Endothelial cell of umbilical vein (primary cell): ENCODE data around the gene AIF1L. TPM values are rescaled to one million over a fixed set of nuclear protein-coding genes. Genes with fewer than 3 reads are reported as not detected.

Experiments used
- BruUV-seq: library from RNA; stranded (reverse); fragments of 400-500 nt; replicated peaks from 2 replicates; lab custom pipeline; 2021; lab: Mats Ljungman, UMichigan
- CTCF ChIA-PET: fragments of 300-600, 350-600 bp; sonication (Branson Sonifier 250); formaldehyde crosslinking; loops from one replicate; lab custom pipeline; 2021; ENCODE audit warnings: antibody characterized with exemption, inconsistent platforms; lab: Charles Lee
- POLR2A ChIA-PET: fragments of 300-600, 350-600 bp; sonication (Branson Sonifier 250); formaldehyde crosslinking; loops from one replicate; lab custom pipeline; 2021; ENCODE audit warnings: antibody characterized with exemption, inconsistent platforms; lab: Charles Lee
- DNase-seq: peaks from one replicate; pipeline ENCODE4 v3.0.0-alpha.2; 2011; ENCODE audit warnings: low read depth, low spot score
- FAIRE-seq: peaks from 2 replicates; lab custom pipeline; 2011; peaks lifted over from hg19 to GRCh38; lab: Jason Lieb, UNC
- H2AFZ ChIP-seq: 2 replicates; pipeline ENCODE4 v1.6.0; 2012; ENCODE audit warnings: low read depth, low read length, control low read depth, inconsistent platforms
- H3K27ac ChIP-seq: 2 replicates; pipeline ENCODE4 v1.5.1; 2011; ENCODE audit warnings: low read depth, mild to moderate bottlenecking, control low read depth, low read length, moderate library complexity; ENCODE audit not compliant: insufficient read depth
- H3K27me3 ChIP-seq, 2 experiments: 2 replicates each; pipeline versions ENCODE4 v1.6.0 to v1.6.1; 2011; ENCODE audit warnings: low read length in 2 of 2, mixed read lengths in 1 of 2; ENCODE audit not compliant: control insufficient read depth in 2 of 2, insufficient read depth in 2 of 2
- H3K36me3 ChIP-seq, 2 experiments: 2 replicates in 1 of 2; 3 replicates in 1 of 2; pipeline ENCODE4 v1.5.1; 2011; ENCODE audit warnings: low read length in 2 of 2, mild to moderate bottlenecking in 1 of 2, moderate library complexity in 1 of 2; ENCODE audit not compliant: control insufficient read depth in 2 of 2, insufficient read depth in 2 of 2; ENCODE audit errors: extremely low read depth in 1 of 2
- H3K4me1 ChIP-seq: 3 replicates; pipeline ENCODE4 v1.5.1; 2011; ENCODE audit warnings: mild to moderate bottlenecking, low read length; ENCODE audit not compliant: control insufficient read depth, insufficient read depth; ENCODE audit errors: extremely low read depth
- H3K4me2 ChIP-seq: 2 replicates; pipeline ENCODE4 v1.6.1; 2011; ENCODE audit warnings: low read length, control low read depth, mixed read lengths; ENCODE audit not compliant: insufficient read depth
- H3K4me3 ChIP-seq, 3 experiments: fragments of 200-600 bp in 1 of 3; sonication (generic), shearing (Covaris generic) in 1 of 3; replicated peaks in 1 of 3; 2 replicates each; pipeline ENCODE4 v1.5.1; 2011 to 2016; ENCODE audit warnings: control low read depth in 3 of 3, low read length in 3 of 3, mild to moderate bottlenecking in 2 of 3, inconsistent platforms in 1 of 3, low read depth in 1 of 3, moderate library complexity in 1 of 3; ENCODE audit not compliant: insufficient read depth in 1 of 3
- H3K79me2 ChIP-seq: 2 replicates; pipeline ENCODE4 v1.6.0; 2012; ENCODE audit warnings: low read length, inconsistent platforms; ENCODE audit not compliant: control insufficient read depth, insufficient read depth
- H3K9ac ChIP-seq: replicated peaks from 2 replicates; pipeline ENCODE3; 2011; ENCODE audit warnings: low read length, control low read depth; ENCODE audit not compliant: insufficient read depth; ENCODE audit errors: extremely low read depth
- H3K9me1 ChIP-seq: replicated peaks from 3 replicates; pipeline ENCODE4 v1.6.0; 2011; ENCODE audit warnings: mild to moderate bottlenecking, low read length; ENCODE audit not compliant: control insufficient read depth, insufficient read depth; ENCODE audit errors: extremely low read depth
- H3K9me3 ChIP-seq: replicated peaks from 2 replicates; pipeline ENCODE4 v1.5.1; 2012; ENCODE audit warnings: low read length, inconsistent platforms; ENCODE audit not compliant: control insufficient read depth, insufficient read depth
- H4K20me1 ChIP-seq: replicated peaks from 2 replicates; pipeline ENCODE3; 2011; ENCODE audit warnings: mild to moderate bottlenecking, low read length; ENCODE audit not compliant: control insufficient read depth, insufficient read depth; ENCODE audit errors: extremely low read depth
- CTCF ChIP-seq, 2 donors: IDR thresholded peaks; 1 replicate in 1 of 2; 2 replicates in 1 of 2; pipeline ENCODE4 v1.5.1; 2011; ENCODE audit warnings: low read length in 2 of 2, mild to moderate bottlenecking in 2 of 2, moderate library complexity in 2 of 2, control low read depth in 1 of 2, inconsistent platforms in 1 of 2, low read depth in 1 of 2; ENCODE audit not compliant: insufficient read depth in 1 of 2; ENCODE audit errors: extremely low read depth in 1 of 2
- EZH2 ChIP-seq: IDR thresholded peaks from 2 replicates; pipeline ENCODE4 v1.6.1; 2012; ENCODE audit warnings: borderline replicate concordance, low read depth, mild to moderate bottlenecking, moderate library complexity, low read length, inconsistent platforms; ENCODE audit not compliant: severe bottlenecking
- FOS ChIP-seq: IDR thresholded peaks from 2 replicates; pipeline ENCODE4 v1.6.1; 2011; ENCODE audit warnings: mild to moderate bottlenecking, low read length, moderate library complexity, borderline replicate concordance; ENCODE audit not compliant: insufficient read depth
- GATA2 ChIP-seq: IDR thresholded peaks from 2 replicates; pipeline ENCODE4 v1.7.0; 2011; ENCODE audit warnings: low read depth, mild to moderate bottlenecking, moderate library complexity, mixed read lengths, low read length; ENCODE audit not compliant: insufficient read length, insufficient read depth
- JUN ChIP-seq: IDR thresholded peaks from 2 replicates; pipeline ENCODE4 v1.6.1; 2011; ENCODE audit warnings: borderline replicate concordance, low read depth; ENCODE audit not compliant: insufficient read length, insufficient read depth
- MYC ChIP-seq: IDR thresholded peaks from one replicate; pipeline ENCODE4 v1.6.1; 2011; ENCODE audit warnings: mild to moderate bottlenecking, low read depth, low read length
- POLR2A ChIP-seq: IDR thresholded peaks from 2 replicates; pipeline ENCODE4 v1.6.1; 2012; ENCODE audit warnings: low read depth, mild to moderate bottlenecking, control low read depth, low read length
- POLR2AphosphoS5 ChIP-seq: IDR thresholded peaks from 2 replicates; pipeline ENCODE4 v1.6.1; 2012; ENCODE audit warnings: low read depth, mild to moderate bottlenecking, control low read depth, low read length, moderate library complexity; ENCODE audit not compliant: insufficient read depth
- dilution Hi-C: fragments of 300-500 bp; cut with MboI; formaldehyde crosslinking; loops from one replicate; pipeline ENCODE4 v1.15.0; 2019; ENCODE audit warnings: low sequenced_read_pairs; ENCODE audit not compliant: extremely low pct_ligation_motif_present
- intact Hi-C: fragments of 100-400 bp; cut with micrococcal nuclease; formaldehyde crosslinking; loops from one replicate; pipeline ENCODE4 v1.10.0; 2022
- polyA plus RNA-seq, 4 experiments: library from polyadenylated mRNA; depleted of rRNA in 3 of 4; stranded (reverse) in 3 of 4; unstranded in 1 of 4; fragments of >200 nt; gene quantifications; 2 replicates each; pipeline versions ENCODE4 v1.2.1 to v1.2.3, GENCODE V29; 2011 to 2012; ENCODE audit warnings: missing spikeins in 1 of 4
- total RNA-seq: library from RNA; stranded (reverse); gene quantifications from 2 replicates; pipeline ENCODE4 v1.2.3, GENCODE V29; 2021
- TF ChIP-seq, protein P1 (sequence below): IDR thresholded peaks from 2 replicates; pipeline ENCODE4 v1.6.1; 2011; ENCODE audit not compliant: insufficient read depth, insufficient read length

The AIF1L gene
- total and polyA plus RNA-seq, 2 donors (not counting 3 experiments of a cell fraction or from before 2014, with no cell fraction given), result 17.8 to 39.7 TPM

DNA sequence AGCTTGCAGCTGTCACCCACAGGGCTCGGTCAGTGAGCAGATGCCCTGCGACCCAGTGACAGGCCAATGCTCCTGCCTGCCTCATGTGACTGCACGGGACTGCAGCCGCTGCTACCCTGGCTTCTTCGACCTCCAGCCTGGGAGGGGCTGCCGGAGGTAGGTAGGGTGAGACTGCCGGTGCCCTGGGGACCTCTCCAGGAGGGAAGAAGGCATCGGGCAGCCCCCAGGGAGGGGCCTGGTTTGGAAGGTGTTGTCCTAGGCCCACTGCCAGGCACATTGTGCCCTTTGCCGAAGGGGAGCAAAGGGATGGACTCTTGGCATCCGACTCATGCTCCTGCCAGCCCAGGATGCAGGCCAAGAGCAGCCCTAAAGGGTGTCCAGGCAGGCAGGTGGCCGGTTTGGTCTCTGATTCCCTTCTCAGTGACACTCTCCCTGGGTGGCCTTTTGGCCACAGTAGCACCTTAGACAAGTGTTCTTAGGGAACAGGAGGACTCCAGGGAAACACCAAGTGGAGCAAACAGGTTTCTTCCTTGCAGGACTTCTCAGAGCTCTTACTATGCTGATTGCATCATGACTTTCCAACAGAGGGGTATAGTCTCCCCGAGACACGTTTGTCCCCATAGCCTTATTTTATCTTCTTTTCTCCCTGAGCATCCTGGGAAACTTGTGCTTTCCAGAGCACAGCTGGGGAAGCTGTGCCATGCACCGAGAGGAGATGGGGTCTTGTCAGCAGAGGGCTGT lies 28.1 kb upstream of the AIF1L start:
- POLR2A ChIA-PET, result no interaction called here
- BruUV-seq, result no TSS peak
- dilution Hi-C loops, result no loop called here

DNA sequence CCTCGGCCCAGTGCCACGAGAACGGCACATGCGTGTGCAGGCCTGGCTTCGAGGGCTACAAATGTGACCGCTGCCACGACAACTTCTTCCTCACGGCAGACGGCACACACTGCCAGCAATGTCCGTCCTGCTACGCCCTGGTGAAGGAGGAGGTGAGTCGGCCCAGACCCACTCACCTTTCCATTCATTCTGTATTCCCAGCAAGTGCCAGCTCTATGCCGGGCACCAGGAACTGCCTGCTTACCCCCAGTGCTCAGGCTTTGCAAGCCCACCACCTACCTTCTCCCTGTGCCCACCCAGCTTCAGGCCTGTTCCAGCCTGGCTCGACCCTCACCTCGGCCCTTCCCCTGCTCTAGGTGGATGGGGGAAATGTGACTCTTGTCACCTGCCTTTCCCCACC lies 26.6 kb upstream of the AIF1L start:
- Histone ChIP-seq H3K36me3 (no peaks in the 10 kb centered on the region), H3K4me2 (no peak overlapping the region), H3K9ac (no peak overlapping the region), H3K9me1 (no peaks in the 10 kb centered on the region), H3K4me3 (no peak overlapping the region), H4K20me1 (no peaks in the 10 kb centered on the region), H3K79me2 (no peaks in the 10 kb centered on the region), H3K4me1 (no peaks in the 10 kb centered on the region), H3K27me3 (no peaks in the 10 kb centered on the region), H3K27ac (no peak overlapping the region), H3K9me3 (no peaks in the 10 kb centered on the region), H2AFZ (no peak overlapping the region)
- no TSS peak for BruUV-seq
- dilution Hi-C loops (no loop called here), intact Hi-C loops (no loop called here)
- ChIA-PET CTCF (interaction anchor here (1.6 kb wide), 1 partner anchor 30 kb away, joined by 4 read pairs; no protein-coding TSS in a partner anchor), POLR2A (no interaction called here)
- DNase-seq (no peak), FAIRE-seq (no peak)
- TF ChIP-seq JUN (no peak), CTCF (IDR thresholded peaks at IDR 0.05; ENCODE audit: extremely low read depth in 1 of 2, insufficient read depth in 1 of 2, low read depth in 1 of 2, low read length in 2 of 2) (no peak), POLR2AphosphoS5 (no peak), MYC (no peak), EZH2 (no peak), FOS (no peak), GATA2 (no peak), POLR2A (no peak)
- TF ChIP-seq, protein P1, sequence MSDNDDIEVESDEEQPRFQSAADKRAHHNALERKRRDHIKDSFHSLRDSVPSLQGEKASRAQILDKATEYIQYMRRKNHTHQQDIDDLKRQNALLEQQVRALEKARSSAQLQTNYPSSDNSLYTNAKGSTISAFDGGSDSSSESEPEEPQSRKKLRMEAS, result no peak

More for the DNA sequence above, 28.1 kb upstream of the AIF1L start:
- Histone ChIP-seq H3K4me2 (no peak overlapping the region), H2AFZ (no peak overlapping the region), H3K4me3 (no peak overlapping the region), H3K9me3 (no peaks in the 10 kb centered on the region), H4K20me1 (no peaks in the 10 kb centered on the region), H3K9ac (no peak overlapping the region), H3K27me3 (no peaks in the 10 kb centered on the region), H3K36me3 (no peaks in the 10 kb centered on the region), H3K9me1 (no peaks in the 10 kb centered on the region), H3K4me1 (no peaks in the 10 kb centered on the region), H3K27ac (no peak overlapping the region), H3K79me2 (no peaks in the 10 kb centered on the region)
- TF ChIP-seq JUN (no peak), MYC (no peak)
- intact Hi-C loops, result no loop called here
- DNase-seq (no peak), FAIRE-seq (no peak)
- CTCF ChIA-PET, result interaction anchor here (1.0 kb wide), 1 partner anchor 11 kb away, joined by 5 read pairs; no protein-coding TSS in a partner anchor
